Measurements from ENCODE around the gene FLT3LG. TPM values are rescaled to one million over a fixed set of nuclear protein-coding genes. Genes with fewer than 3 reads are reported as not detected.

FLT3LG gene
- total RNA-seq, 2 experiments from 2014 or later = 112 to 151 TPM

DNA sequence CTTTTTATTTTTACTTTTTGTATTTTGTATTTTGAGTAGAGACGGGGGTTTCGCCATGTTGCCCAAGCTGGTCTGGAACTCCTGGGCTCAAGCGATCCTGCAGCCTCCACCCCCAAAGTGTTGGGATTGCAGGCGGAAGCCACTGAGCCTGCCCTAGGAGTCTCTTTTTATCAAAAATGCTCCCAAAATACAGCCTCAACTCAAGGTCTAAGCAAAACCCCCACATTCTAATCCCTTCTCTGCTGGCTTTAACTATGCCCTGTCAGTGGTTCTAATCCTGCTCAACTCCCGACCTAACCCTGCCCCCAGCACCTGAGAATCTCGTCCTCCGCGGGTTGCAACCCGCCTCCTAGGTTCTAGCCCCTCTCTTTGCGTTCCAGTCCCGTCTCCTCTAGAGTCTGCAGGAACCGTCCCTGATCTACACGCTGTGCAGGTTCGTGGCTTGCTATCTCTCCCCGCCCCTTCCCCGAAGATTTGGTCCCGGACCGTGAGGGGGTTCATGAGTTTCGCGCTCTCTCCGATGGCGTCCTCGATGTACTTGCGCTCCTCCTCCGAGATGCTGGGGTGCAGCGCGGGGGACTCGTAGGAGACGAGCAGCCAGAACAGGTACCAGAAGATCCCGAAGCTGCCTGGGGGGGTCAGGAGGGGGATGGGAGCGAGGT lies 40.6 kb upstream of the FLT3LG start:
- no peak for ATAC-seq
- no peak for DNase-seq
- H3K27ac Mint-ChIP-seq = no peak overlapping the region
- peaks cover 95% of the 10 kb centered on the region for H3K27me3 Mint-ChIP-seq
- H3K4me1 Mint-ChIP-seq = peaks cover 28% of the 10 kb centered on the region
- no peaks in the 10 kb centered on the region for H3K9me3 Mint-ChIP-seq (ENCODE audit: low read depth)
- CTCF ChIA-PET = interaction anchor here (0.6 to 4.8 kb wide), 3 partner anchors 8 to 224 kb away, joined by 3 to 23 read pairs (median 3); partner anchors contain the start of gene GFY
- H3K4me3 Mint-ChIP-seq = no peak overlapping the region
- H3K36me3 Mint-ChIP-seq = peaks cover 3% of the 10 kb centered on the region

DNA sequence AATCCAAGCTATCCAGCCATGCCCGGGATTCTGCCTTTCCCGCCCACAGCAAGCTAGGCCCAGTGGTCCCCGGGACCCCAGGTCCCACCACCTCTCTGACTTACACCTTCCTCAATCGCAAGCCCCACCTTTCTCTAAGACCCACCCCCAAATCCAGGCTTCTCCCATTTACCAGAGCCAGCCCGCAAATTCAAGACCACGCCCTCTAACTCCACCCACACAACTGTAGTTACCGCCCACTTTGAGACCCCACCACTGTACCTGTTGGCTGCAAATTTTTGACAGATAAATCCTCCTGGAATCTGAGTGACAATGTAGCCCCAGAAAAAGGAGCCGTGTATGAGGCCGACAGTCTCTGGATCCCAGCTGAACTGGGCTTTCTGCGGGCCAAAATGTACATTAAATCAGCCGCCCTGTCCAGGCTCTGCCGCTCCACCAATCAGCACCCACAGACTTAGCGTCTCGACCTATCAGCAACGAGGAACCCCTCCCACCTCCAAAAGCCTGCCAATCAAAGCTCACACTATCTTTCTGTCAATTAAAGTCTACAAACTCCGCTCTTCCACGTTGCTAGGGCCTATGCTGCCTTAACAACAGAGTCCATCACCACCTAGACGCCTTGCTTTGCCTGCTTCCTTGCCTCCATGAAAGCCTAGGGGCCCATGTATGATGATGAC lies 39.0 kb upstream of the FLT3LG start:
- DNase-seq = no peak

DNA sequence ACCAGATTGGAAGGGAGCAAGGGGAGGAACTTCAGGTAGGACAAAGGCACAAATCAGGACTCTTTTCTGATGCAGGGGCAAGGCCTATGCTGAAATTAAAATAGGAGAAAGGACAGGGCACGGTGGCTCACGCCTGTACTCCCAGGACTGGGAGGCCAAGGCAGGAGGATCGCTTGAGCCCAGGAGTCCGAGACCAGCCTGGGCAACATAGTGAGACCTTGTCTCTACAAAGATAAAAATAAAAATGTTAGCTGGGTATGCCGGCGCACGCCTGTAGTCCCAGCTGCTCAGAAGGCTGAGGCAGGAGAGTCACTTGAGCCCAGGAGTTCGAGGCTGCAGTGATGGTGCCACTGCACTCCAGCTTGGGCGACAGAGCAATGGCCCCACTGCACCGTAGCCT lies 38.3 kb upstream of the FLT3LG start:
- Mint-ChIP-seq H3K9me3 (ENCODE audit: low read depth) (no peaks in the 10 kb centered on the region), H3K27ac (no peak overlapping the region)

More for the DNA sequence above, 39.0 kb upstream of the FLT3LG start:
- Mint-ChIP-seq H3K4me3 (no peak overlapping the region), H3K36me3 (peaks cover 3% of the 10 kb centered on the region), H3K9me3 (ENCODE audit: low read depth) (no peaks in the 10 kb centered on the region), H3K27ac (no peak overlapping the region), H3K27me3 (peaks cover 95% of the 10 kb centered on the region), H3K4me1 (peaks cover 24% of the 10 kb centered on the region)
- ATAC-seq = no peak
- CTCF ChIA-PET = interaction anchor here (0.8 to 2.2 kb wide), 6 partner anchors 9 to 47 kb away, joined by 3 to 7 read pairs (median 4); partner anchors contain the start of genes GFY and KASH5

DNA sequence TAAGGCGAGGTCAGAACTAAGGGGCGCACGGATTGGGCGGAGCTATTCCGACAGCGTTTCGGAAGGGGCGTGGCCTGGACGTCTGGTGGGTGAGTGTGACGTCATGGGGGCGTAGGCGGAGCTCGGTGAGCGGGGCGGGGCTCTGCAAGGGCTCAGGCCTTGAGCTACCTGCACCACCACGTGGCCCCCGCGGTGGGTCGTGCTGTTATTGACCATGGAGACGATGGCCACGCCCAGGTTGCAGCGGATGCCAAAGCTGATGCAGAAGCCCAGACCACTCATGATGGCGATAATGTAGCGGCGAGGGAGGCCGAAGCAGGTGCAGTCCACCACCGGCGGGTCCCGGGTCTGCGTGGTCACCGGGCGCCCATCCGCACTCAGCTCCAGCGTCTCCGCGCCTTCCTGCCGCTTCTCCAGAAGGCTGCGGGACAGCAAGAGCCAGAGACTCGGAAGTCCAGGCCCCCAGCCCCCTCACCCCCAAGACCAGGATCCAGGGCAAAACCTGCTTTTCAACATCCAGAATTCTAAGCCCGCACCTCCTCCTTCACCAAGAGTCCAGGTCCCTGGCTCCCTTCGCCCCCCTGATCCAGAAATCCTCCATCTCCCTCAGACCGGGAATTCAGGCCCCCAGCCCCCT lies 37.5 kb upstream of the FLT3LG start:
- DNase-seq = peak; percentile 84
- peaks cover 25% of the 10 kb centered on the region for H3K4me1 Mint-ChIP-seq
- no peak overlapping the region for H3K27ac Mint-ChIP-seq
- peaks cover 93% of the 10 kb centered on the region for H3K27me3 Mint-ChIP-seq
- ATAC-seq = peak; percentile 61
- H3K4me3 Mint-ChIP-seq = peak overlapping the region; percentile 39
- CTCF ChIA-PET = interaction anchor here (0.6 to 2.2 kb wide), 12 partner anchors 10 to 211 kb away, joined by 3 to 10 read pairs (median 4); partner anchors contain the start of genes GFY, KASH5 and PIH1D1
- H3K36me3 Mint-ChIP-seq = peaks cover 3% of the 10 kb centered on the region
- H3K9me3 Mint-ChIP-seq (ENCODE audit: low read depth) = no peaks in the 10 kb centered on the region

More for the DNA sequence above, 38.3 kb upstream of the FLT3LG start:
- CTCF ChIA-PET = interaction anchor here (0.9 to 2.2 kb wide), 10 partner anchors 9 to 134 kb away, joined by 3 to 7 read pairs (median 4); partner anchors contain the start of genes GFY and KASH5
- peaks cover 96% of the 10 kb centered on the region for H3K27me3 Mint-ChIP-seq
- DNase-seq = no peak
- peaks cover 3% of the 10 kb centered on the region for H3K36me3 Mint-ChIP-seq
- ATAC-seq = no peak
- H3K4me3 Mint-ChIP-seq = no peak overlapping the region
- peaks cover 25% of the 10 kb centered on the region for H3K4me1 Mint-ChIP-seq

DNA sequence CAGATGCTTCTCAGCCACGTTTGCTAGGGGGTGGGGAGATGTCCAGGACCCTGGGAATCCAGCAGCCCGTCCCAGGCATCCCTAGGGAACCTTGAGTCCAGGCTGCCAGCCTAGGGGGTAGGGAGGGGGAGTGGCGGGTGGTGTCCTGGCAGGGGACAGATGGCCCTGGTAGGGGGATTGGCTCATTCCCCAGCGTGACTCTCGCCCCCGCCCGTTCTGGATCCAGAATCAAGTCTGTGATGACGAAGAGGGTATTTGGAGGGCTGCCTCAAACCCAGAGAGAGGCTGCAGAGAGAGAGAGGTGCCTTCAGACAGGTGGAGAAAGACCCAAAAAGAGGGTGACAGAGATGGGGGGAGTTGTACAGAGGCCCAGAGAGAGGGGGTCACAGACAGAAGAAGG lies 36.8 kb upstream of the FLT3LG start:
- Mint-ChIP-seq H3K27me3 (peaks cover 95% of the 10 kb centered on the region), H3K27ac (no peak overlapping the region), H3K9me3 (ENCODE audit: low read depth) (no peaks in the 10 kb centered on the region), H3K4me3 (no peak overlapping the region), H3K4me1 (peaks cover 29% of the 10 kb centered on the region), H3K36me3 (no peaks in the 10 kb centered on the region)
- DNase-seq = no peak
- no peak for ATAC-seq
- CTCF ChIA-PET = interaction anchor here (1.1 to 2.2 kb wide), 4 partner anchors 13 to 211 kb away, joined by 3 to 10 read pairs (median 6); partner anchors contain the start of genes GFY and KASH5

DNA sequence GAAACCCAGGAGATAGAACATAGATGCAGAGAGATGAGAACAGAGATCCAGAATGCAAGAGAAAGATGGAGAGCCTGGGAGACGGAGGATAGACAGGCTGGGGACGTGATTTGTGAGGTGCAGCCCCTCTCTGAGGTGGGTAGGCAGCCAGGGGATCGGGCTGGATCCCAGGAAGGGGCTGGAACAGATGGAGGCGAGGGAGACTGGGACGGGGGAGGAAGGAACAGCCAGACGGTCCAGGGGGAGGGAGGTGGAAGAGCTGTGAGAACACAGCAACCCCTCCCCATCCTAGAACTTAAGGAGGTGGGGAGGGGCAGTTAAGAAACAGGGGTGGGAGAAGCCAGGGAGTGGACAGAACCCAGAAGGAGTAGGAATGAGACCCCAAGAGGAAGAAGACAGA lies 35.8 kb upstream of the FLT3LG start:
- CTCF ChIA-PET = no interaction called here
- no peak for ATAC-seq

DNA sequence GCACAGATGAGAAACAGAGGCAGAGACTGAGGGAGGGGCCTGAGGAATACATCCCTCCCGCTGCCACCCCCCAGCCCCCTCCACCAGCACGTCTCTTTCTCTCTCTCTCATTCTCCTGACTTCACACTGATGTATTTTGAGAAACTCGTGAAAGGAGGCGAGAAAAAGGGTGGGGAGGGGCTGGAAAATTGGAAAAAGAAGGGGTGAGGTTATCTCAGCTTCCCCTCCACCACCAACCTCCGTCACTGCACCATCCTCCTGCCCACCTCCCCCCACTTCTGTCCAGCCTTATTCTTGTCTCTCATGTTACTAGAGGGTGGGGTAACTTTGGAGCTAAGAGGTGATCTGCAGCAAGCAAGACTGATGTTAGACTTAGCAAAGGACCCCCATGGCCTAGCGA lies 34.2 kb upstream of the FLT3LG start:
- no peak overlapping the region for H3K4me3 Mint-ChIP-seq

More for the DNA sequence above, 35.8 kb upstream of the FLT3LG start:
- Mint-ChIP-seq H3K27me3 (peaks cover 88% of the 10 kb centered on the region), H3K4me1 (peaks cover 31% of the 10 kb centered on the region), H3K4me3 (no peak overlapping the region), H3K9me3 (ENCODE audit: low read depth) (no peaks in the 10 kb centered on the region), H3K36me3 (no peaks in the 10 kb centered on the region), H3K27ac (no peak overlapping the region)
- DNase-seq = no peak

DNA sequence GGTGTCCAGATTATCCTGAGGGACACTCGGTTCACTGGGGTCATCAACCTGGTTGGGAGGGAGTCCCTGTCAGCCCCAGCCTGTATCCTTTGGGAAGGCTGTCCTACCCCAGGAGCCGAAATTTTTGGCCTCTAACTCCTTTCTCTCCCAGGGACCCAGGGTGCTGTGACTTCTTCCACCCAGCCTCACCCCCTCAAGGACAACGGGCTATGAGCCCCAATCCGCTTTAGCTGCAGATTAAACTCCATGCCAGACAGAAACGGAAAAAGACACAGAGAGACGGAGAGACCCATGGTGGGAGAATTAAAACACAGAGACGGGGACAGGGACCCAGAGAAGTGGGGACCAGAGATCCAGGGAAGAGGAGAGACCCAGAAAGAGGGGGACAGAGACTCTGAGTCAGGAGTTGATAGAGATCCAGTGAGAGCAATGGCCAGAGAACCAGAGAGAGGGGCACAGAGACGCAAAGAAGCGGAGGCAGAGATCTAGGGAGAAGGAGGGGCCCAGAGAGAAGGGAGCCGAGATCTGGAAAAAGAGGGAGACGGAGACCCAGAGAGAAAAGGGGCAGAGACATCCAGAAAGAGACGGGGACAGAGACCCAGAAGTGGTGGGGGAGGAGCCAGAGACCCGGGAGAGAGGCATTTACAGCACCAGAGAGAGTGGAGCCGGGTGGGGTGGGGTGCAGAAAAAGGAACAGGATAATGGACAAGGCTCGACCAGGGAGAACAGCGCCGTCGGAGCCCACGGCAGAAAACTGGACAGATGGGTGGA lies 33.4 kb upstream of the FLT3LG start:
- H3K4me3 Mint-ChIP-seq = peak overlapping the region; percentile 11
- ATAC-seq (no peak), DNase-seq (no peak)
- CTCF ChIA-PET = interaction anchor here (0.8 to 2.6 kb wide), 5 partner anchors 14 to 49 kb away, joined by 3 to 31 read pairs (median 5); partner anchors contain the start of gene GFY
- no peaks in the 10 kb centered on the region for H3K9me3 Mint-ChIP-seq (ENCODE audit: low read depth)
- H3K27ac Mint-ChIP-seq = no peak overlapping the region
- no peaks in the 10 kb centered on the region for H3K36me3 Mint-ChIP-seq
- peaks cover 41% of the 10 kb centered on the region for H3K4me1 Mint-ChIP-seq
- H3K27me3 Mint-ChIP-seq = peaks cover 65% of the 10 kb centered on the region

More for the DNA sequence above, 34.2 kb upstream of the FLT3LG start:
- CTCF ChIA-PET = interaction anchor here (0.7 to 1.4 kb wide), 4 partner anchors 15 to 48 kb away, joined by 3 to 4 read pairs (median 3); partner anchors contain the start of gene GFY
- H3K4me1 Mint-ChIP-seq = peaks cover 35% of the 10 kb centered on the region
- H3K27me3 Mint-ChIP-seq = peaks cover 73% of the 10 kb centered on the region
- ATAC-seq (no peak), DNase-seq (no peak)
- H3K9me3 Mint-ChIP-seq (ENCODE audit: low read depth) = no peaks in the 10 kb centered on the region
- no peaks in the 10 kb centered on the region for H3K36me3 Mint-ChIP-seq
- H3K27ac Mint-ChIP-seq = no peak overlapping the region

DNA sequence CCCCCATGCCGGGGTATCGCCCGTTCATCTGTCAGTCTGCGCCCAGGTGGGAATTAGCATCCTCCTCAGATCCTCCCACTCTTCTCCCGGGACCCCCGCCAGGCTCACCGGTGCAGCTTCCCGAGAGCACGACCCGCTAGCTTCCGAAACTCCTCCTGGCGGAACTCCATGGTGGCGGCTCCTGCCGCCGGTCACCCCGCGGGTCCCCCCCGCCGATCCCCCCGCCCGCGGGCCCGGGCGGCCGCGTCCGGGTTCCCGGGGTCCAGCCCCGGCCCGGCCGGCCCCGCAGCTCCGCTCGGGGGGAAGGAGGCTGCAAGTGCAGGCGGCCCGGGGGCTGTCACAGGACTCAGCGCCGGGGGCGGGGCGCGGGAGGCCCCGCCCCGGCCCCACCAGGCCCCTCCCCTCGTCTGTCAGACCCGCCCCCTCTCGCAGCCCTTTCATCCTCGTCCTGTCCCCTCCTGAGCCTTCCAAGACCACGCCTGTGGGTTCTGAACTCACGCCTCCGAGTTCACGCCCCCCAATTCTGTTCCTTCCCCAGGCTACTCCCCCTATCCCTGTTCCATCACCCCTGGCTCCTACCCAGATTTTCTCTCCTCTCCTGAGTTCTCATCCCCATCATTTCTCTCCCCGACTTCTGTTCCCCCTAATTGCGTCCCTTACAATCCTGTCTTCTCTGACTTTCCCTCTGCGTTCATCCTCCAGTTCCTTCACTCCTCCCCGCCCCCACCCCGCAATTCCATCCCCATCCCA lies 32.6 kb upstream of the FLT3LG start, which contains the start of gene SLC17A7:
SLC17A7 (minus strand) TSS at position 318 of the 750 bp plus-strand sequence; CDS start at position 170, 148 bp downstream.
- Mint-ChIP-seq H3K27ac (no peak within 1 kb of the TSS), H3K36me3 (no peaks in the 10 kb centered on the region), H3K4me3 (peak within 1 kb of the TSS; percentile 78), H3K9me3 (ENCODE audit: low read depth) (no peaks in the 10 kb centered on the region), H3K27me3 (peaks cover 57% of the 10 kb centered on the region), H3K4me1 (peaks cover 41% of the 10 kb centered on the region)
- CTCF ChIA-PET = interaction anchor here (0.6 to 2.6 kb wide), 8 partner anchors 13 to 141 kb away, joined by 3 to 31 read pairs (median 4); partner anchors contain the start of gene GFY
- DNase-seq (peak; percentile 70), ATAC-seq (peak; percentile 11)

DNA sequence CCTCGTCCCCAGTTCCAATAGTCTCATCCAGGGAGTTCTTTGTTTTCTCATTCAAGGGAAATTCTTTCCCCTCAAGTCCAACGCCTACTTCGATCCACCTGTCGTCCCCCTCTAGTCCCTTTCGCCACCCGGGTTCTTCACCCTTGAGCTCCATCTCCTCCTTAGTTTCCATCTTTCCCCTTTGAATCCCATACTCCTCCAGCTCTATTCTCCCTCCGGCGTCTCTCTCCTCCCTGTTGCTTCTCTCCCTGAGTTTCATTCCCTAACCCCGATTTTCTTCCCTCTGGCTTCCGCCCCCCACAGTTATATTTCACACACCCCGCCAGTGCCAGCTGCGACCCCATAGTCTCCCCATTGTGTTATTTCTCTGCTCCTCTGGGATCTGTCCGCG lies 32.1 kb upstream of the FLT3LG start:
- H3K27ac Mint-ChIP-seq = no peak overlapping the region
- H3K27me3 Mint-ChIP-seq = peaks cover 52% of the 10 kb centered on the region
- H3K4me3 Mint-ChIP-seq = peak overlapping the region; percentile 78
- CTCF ChIA-PET = interaction anchor here (0.6 to 2.6 kb wide), 8 partner anchors 13 to 141 kb away, joined by 3 to 31 read pairs (median 7); no protein-coding TSS in a partner anchor
- no peaks in the 10 kb centered on the region for H3K9me3 Mint-ChIP-seq (ENCODE audit: low read depth)
- DNase-seq (no peak), ATAC-seq (no peak)
- H3K36me3 Mint-ChIP-seq = peaks cover 5% of the 10 kb centered on the region
- H3K4me1 Mint-ChIP-seq = peaks cover 41% of the 10 kb centered on the region

DNA sequence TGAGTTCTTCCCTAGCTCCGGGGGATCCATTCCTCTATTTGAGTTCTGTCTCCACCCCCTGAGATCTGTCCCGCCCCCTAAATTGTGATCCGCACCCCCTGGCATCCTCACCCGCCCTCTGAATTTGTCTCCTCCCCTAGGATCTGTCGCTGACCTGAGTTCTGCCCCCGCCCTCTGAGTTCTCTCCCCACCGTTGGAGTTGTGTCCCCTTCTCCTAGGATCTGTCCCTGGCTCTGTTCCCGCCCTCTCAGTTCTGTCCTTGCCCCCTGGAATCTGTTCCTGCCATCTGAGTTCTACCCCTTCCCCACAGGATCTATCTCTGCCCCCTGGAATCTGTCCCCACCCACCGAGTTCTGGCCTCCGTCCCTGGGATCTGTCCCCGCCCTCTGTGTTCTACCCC lies 31.7 kb upstream of the FLT3LG start:
- no peak for ATAC-seq
- H3K27ac Mint-ChIP-seq = peak overlapping the region; percentile 80
- CTCF ChIA-PET = interaction anchor here (0.6 to 2.6 kb wide), 15 partner anchors 9 to 180 kb away, joined by 3 to 31 read pairs (median 5); partner anchors contain the start of gene PIH1D1
- H3K27me3 Mint-ChIP-seq = peaks cover 48% of the 10 kb centered on the region
- peaks cover 43% of the 10 kb centered on the region for H3K4me1 Mint-ChIP-seq
- H3K4me3 Mint-ChIP-seq = peak overlapping the region; percentile 78
- peaks cover 6% of the 10 kb centered on the region for H3K36me3 Mint-ChIP-seq
- no peaks in the 10 kb centered on the region for H3K9me3 Mint-ChIP-seq (ENCODE audit: low read depth)
- peak; percentile 56 for DNase-seq

Data from activated CD8-positive, alpha-beta memory T cell treated with anti-CD3 and anti-CD28 coated beads, Interleukin-2, amount 10 ng/mL, durations not matched to agents 7 days and 5 days (primary cell).